MCF 10A (cell line): Measurements from ENCODE around the gene ISLR. TPM values are rescaled to one million over a fixed set of nuclear protein-coding genes. Genes with fewer than 3 reads are reported as not detected.

Source experiments
- BruUV-seq: library from RNA; stranded (reverse); fragments of 400-500 nt; replicated peaks from 2 replicates; lab custom pipeline; 2021; lab: Mats Ljungman, UMichigan
- CTCF ChIA-PET: fragments of 300-600 bp; sonication (Branson Sonifier 250); formaldehyde crosslinking; extraction: SDS; loops from one replicate; lab custom pipeline; 2021; ENCODE audit warnings: antibody characterized with exemption, inconsistent platforms; lab: Yijun Ruan, JAX
- POLR2A ChIA-PET: fragments of 300-600, 350-650 bp; sonication (Branson Sonifier 250); formaldehyde crosslinking; extraction: SDS; loops from one replicate; lab custom pipeline; 2020; ENCODE audit warnings: antibody characterized with exemption, inconsistent platforms; lab: Yijun Ruan, JAX
- DNase-seq: peaks from one replicate; pipeline ENCODE4 v3.0.0-alpha.2; 2018; ENCODE audit not compliant: unreplicated experiment
- H3K27ac Mint-ChIP-seq: one replicate; pipeline ENCODE4 v1.8.0; 2022; ENCODE audit warnings: mild to moderate bottlenecking, low read depth, mixed read lengths; ENCODE audit not compliant: unreplicated experiment
- H3K27me3 Mint-ChIP-seq: one replicate; pipeline ENCODE4 v1.8.0; 2022; ENCODE audit warnings: mixed read lengths; ENCODE audit not compliant: insufficient read depth, unreplicated experiment
- H3K36me3 Mint-ChIP-seq: one replicate; pipeline ENCODE4 v1.8.0; 2022; ENCODE audit warnings: mild to moderate bottlenecking, moderate library complexity, mixed read lengths; ENCODE audit not compliant: insufficient read depth, unreplicated experiment
- H3K4me1 Mint-ChIP-seq: one replicate; pipeline ENCODE4 v1.8.0; 2022; ENCODE audit warnings: mixed read lengths; ENCODE audit not compliant: insufficient read depth, unreplicated experiment
- H3K4me3 Mint-ChIP-seq: one replicate; pipeline ENCODE4 v1.8.0; 2022; ENCODE audit warnings: mild to moderate bottlenecking, moderate library complexity, mixed read lengths; ENCODE audit not compliant: unreplicated experiment
- H3K9me3 Mint-ChIP-seq: one replicate; pipeline ENCODE4 v1.8.0; 2022; ENCODE audit warnings: mixed read lengths; ENCODE audit not compliant: unreplicated experiment
- intact Hi-C: fragments of 100-400 bp; cut with micrococcal nuclease; formaldehyde crosslinking; loops from 2 replicates; pipeline ENCODE4 v1.14.1; 2022
- total RNA-seq: library from RNA; stranded (reverse); gene quantifications from 2 replicates; pipeline ENCODE4 v1.2.3, GENCODE V29; 2022
- TF ChIP-seq, protein P1 (sequence below): fragments of 200-600 bp; IDR thresholded peaks from one replicate; pipeline ENCODE4 v1.8.0; 2022; ENCODE audit warnings: antibody characterized with exemption, mild to moderate bottlenecking; ENCODE audit not compliant: unreplicated experiment

Gene ISLR
- total RNA-seq, 1 experiment from 2014 or later = not detected

DNA sequence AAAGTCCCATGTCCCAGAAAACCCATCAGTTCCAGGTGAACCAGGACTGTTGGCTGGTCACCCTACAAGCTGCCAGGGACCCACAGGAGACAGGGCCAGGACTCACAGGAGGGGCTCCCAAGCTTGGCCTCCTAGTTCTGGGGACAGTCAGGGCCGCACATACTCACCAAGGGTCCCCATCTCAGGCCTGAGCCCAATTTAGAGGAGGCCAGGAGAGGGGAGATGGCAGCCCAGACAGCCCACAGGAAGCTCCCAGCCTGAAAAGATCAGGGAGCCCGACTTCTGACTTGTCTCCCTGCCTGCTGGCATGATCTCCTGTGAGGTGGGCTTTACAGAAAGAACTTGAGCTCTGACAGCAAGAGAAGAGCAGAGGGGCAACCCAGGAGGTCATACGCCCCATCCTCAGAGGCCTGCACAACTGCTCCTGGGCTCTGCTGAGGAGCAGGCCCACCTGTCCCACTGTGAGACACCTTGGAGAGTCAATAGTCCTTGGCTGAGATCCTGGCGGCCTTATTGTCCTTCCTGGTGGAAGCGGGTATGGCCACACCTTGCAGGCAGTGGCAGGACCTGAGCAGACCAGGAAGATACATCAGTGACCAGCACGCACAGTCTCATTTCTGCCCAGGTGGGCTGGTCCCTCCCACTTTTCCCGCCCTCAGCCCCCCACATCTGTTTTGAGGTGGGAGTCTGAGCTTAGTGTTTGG is 2.5 kb upstream of the ISLR start:
- no peak overlapping the region for H3K4me3 Mint-ChIP-seq
- no peaks in the 10 kb centered on the region for H3K36me3 Mint-ChIP-seq
- H3K4me1 Mint-ChIP-seq = no peaks in the 10 kb centered on the region
- H3K27ac Mint-ChIP-seq = no peak overlapping the region
- BruUV-seq = no TSS peak
- CTCF ChIA-PET = no interaction called here
- H3K9me3 Mint-ChIP-seq = no peaks in the 10 kb centered on the region
- POLR2A ChIA-PET = no interaction called here
- H3K27me3 Mint-ChIP-seq = peaks cover 13% of the 10 kb centered on the region
- no peak for DNase-seq
- intact Hi-C loops = no loop called here
- TF ChIP-seq, protein P1, sequence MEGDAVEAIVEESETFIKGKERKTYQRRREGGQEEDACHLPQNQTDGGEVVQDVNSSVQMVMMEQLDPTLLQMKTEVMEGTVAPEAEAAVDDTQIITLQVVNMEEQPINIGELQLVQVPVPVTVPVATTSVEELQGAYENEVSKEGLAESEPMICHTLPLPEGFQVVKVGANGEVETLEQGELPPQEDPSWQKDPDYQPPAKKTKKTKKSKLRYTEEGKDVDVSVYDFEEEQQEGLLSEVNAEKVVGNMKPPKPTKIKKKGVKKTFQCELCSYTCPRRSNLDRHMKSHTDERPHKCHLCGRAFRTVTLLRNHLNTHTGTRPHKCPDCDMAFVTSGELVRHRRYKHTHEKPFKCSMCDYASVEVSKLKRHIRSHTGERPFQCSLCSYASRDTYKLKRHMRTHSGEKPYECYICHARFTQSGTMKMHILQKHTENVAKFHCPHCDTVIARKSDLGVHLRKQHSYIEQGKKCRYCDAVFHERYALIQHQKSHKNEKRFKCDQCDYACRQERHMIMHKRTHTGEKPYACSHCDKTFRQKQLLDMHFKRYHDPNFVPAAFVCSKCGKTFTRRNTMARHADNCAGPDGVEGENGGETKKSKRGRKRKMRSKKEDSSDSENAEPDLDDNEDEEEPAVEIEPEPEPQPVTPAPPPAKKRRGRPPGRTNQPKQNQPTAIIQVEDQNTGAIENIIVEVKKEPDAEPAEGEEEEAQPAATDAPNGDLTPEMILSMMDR = no peak

DNA sequence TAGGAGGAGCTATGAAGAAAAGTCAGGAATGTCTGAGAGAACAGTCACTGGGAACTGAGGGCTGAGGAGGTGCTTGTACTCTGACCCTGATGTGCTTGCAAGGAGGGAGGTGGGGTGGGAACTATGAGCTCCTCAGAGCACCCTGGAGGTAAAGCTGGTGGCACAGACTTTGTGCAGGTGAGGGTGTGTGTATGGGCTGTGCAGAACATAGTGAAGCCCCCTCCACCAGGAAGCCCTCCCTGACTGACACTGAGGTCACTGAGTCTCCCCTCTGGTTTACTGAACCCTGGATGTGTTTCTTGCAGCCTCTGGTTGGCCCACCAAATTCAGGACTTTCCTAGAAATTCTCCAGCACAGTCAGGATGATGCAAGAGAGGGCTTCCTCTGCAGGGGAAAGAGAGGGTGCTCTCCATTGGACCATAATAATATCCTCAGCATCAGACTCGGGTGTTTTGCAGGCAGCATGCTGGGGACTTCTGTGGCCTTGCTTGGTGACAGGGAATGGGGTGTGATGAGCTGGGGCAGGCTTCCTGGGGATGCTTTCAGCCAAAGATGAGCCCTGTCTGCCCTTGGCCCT is 1.5 kb upstream of the ISLR start:
- BruUV-seq = no TSS peak
- intact Hi-C loops = no loop called here
- Mint-ChIP-seq H3K36me3 (no peaks in the 10 kb centered on the region), H3K27ac (no peak overlapping the region), H3K4me3 (no peak overlapping the region), H3K27me3 (peaks cover 13% of the 10 kb centered on the region), H3K9me3 (no peaks in the 10 kb centered on the region), H3K4me1 (peaks cover 3% of the 10 kb centered on the region)
- ChIA-PET CTCF (interaction anchor here (1.0 kb wide), 1 partner anchor 130 kb away, joined by 3 read pairs; no protein-coding TSS in a partner anchor), POLR2A (no interaction called here)
- no peak for DNase-seq
- TF ChIP-seq, protein P1 = no peak

DNA sequence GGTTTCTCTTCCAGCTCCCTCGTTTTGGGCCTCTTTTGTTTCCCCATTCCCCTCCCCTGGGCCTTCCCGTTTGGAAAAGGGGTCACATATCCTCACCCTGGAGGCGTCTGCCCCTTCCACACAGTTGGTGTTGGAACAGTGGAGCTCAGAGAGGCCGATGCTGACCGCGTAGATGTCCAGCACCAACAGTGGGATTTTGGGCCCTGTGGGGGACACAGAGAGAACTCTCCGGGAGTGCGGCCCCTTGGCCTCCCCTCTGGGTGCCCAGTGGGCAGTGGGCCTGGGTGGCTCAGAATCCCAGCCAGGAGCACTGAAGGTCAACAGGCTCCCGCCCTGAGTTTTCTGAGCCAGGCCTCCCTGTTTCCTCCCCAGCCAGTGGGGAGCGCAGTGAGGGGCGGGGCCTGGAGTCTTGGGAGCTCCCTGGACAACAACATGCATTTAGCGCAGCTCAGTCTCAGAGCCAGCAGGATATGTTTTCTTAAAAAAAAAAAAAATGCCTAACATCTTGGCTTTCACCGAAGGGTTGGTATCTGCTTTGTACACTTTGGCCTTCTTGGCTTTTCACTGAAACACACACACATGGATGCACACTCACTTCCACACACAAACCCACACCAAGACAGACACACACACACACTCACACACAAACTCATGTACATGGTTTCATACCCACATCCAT is 670 bp upstream of the ISLR start:
- CTCF ChIA-PET = no interaction called here
- Mint-ChIP-seq H3K27ac (no peak overlapping the region), H3K4me1 (peaks cover 10% of the 10 kb centered on the region), H3K9me3 (no peaks in the 10 kb centered on the region), H3K4me3 (no peak overlapping the region), H3K27me3 (peaks cover 13% of the 10 kb centered on the region), H3K36me3 (no peaks in the 10 kb centered on the region)
- TF ChIP-seq, protein P1 = no peak
- intact Hi-C loops = no loop called here
- no peak for DNase-seq
- no TSS peak for BruUV-seq
- POLR2A ChIA-PET = no interaction called here

DNA sequence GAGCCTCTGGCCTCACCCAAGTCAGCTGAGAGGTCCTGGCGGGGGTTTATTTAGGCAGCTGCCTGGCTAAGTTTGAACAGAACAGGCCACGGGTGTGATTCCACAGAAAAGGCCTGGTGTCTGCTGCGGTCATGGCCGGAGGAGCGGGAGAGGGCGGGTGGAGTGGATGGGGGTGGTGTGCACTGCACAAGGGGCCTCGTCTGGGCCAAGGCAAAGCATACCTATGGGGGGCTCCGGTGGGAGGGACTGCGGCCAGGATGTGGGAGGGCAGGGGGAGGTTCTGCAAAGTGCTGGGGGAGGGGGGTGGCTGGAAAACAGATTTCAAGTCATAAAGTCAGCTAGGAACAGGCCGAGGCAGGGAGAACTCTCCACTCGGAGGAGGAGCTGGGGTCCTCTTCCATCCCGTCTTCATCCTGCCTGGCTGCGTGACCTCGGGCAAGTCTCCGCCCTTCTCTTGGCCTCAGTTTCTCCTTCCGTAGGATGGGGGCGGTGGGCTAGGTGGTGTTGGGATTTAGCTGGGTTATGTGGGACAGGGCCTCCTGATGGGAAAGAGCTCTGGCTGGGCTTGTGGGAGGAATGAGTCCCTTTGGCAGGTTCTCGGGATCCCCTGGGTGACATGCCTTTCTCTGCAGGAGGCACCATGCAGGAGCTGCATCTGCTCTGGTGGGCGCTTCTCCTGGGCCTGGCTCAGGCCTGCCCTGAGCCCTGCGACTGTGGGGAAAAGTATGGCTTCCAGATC is 878 bp downstream of the ISLR start:
- no TSS peak for BruUV-seq
- Mint-ChIP-seq H3K4me3 (no peak overlapping the region), H3K36me3 (no peaks in the 10 kb centered on the region), H3K9me3 (no peaks in the 10 kb centered on the region), H3K27me3 (peaks cover 4% of the 10 kb centered on the region), H3K4me1 (peaks cover 26% of the 10 kb centered on the region), H3K27ac (no peak overlapping the region)
- ChIA-PET POLR2A (no interaction called here), CTCF (no interaction called here)
- DNase-seq = no peak
- intact Hi-C loops = no loop called here
- TF ChIP-seq, protein P1 = no peak
